Right lobe of liver (tissue), 4 donors: ENCODE results near the gene FURIN.

Experiments
- CTCF ChIP-seq, 4 donors: fragments of 200-600 bp in 3 of 4; fragments of 450-650 bp in 1 of 4; IDR thresholded peaks; one replicate each; pipeline versions ENCODE4 v1.5.1 to v1.8.0; 2016 to 2022; ENCODE audit warnings: antibody characterized with exemption in 4 of 4, mild to moderate bottlenecking in 2 of 4
- POLR2A ChIP-seq: fragments of 450-650 bp; IDR thresholded peaks from one replicate; pipeline ENCODE4 v1.6.1; 2017; ENCODE audit warnings: antibody characterized with exemption, mild to moderate bottlenecking
- donor health status: DM: no; HTN: no; CAD: no.
- donor health status: DM: no; HTN: no; CAD: no.
- donor health status: DM: no; HTN: yes; CAD: no.

- TF ChIP-seq CTCF (IDR thresholded peaks at IDR 0.05) = no peak
- TF ChIP-seq POLR2A = no peak
Observed at GRCh38 chr15:90895571-90896117, 27.3 kb downstream of the FURIN start.
